ENCODE results near the gene ITGBL1.

Gene ITGBL1

GRCh38 chr13:101714195-101714594, 261.7 kb downstream of the ITGBL1 start:
- no peak for ATAC-seq
- Mint-ChIP-seq H3K9me3 (no peaks in the 10 kb centered on the region), H3K4me3 (no peak overlapping the region), H3K36me3 (ENCODE audit: low read depth) (no peaks in the 10 kb centered on the region), H3K4me1 (no peaks in the 10 kb centered on the region), H3K27ac (no peak overlapping the region), H3K27me3 (peaks cover 11% of the 10 kb centered on the region)
- no peak for DNase-seq

GRCh38 chr13:101717353-101717752, 264.9 kb downstream of the ITGBL1 start:
- H3K4me1 Mint-ChIP-seq = no peaks in the 10 kb centered on the region
- H3K27ac Mint-ChIP-seq = no peak overlapping the region
- H3K36me3 Mint-ChIP-seq (ENCODE audit: low read depth) = no peaks in the 10 kb centered on the region
- no peak overlapping the region for H3K4me3 Mint-ChIP-seq
- H3K9me3 Mint-ChIP-seq = no peaks in the 10 kb centered on the region
- H3K27me3 Mint-ChIP-seq = peaks cover 2% of the 10 kb centered on the region
- ATAC-seq (no peak), DNase-seq (no peak)

GRCh38 chr13:101718496-101718895, 266.0 kb downstream of the ITGBL1 start:
- no peaks in the 10 kb centered on the region for H3K9me3 Mint-ChIP-seq
- DNase-seq (no peak), ATAC-seq (no peak)
- no peak overlapping the region for H3K4me3 Mint-ChIP-seq
- H3K36me3 Mint-ChIP-seq (ENCODE audit: low read depth) = no peaks in the 10 kb centered on the region
- no peaks in the 10 kb centered on the region for H3K4me1 Mint-ChIP-seq
- H3K27ac Mint-ChIP-seq = no peak overlapping the region
- peaks cover 2% of the 10 kb centered on the region for H3K27me3 Mint-ChIP-seq

GRCh38 chr13:101726681-101727080, 274.2 kb downstream of the ITGBL1 start:
- no peaks in the 10 kb centered on the region for H3K36me3 Mint-ChIP-seq (ENCODE audit: low read depth)
- no peak for DNase-seq
- no peaks in the 10 kb centered on the region for H3K9me3 Mint-ChIP-seq
- no peak overlapping the region for H3K4me3 Mint-ChIP-seq
- no peak for ATAC-seq
- H3K27ac Mint-ChIP-seq = no peak overlapping the region
- H3K4me1 Mint-ChIP-seq = no peaks in the 10 kb centered on the region
- no peaks in the 10 kb centered on the region for H3K27me3 Mint-ChIP-seq

- Mint-ChIP-seq H3K36me3 (ENCODE audit: low read depth) (no peaks in the 10 kb centered on the region), H3K4me3 (no peak overlapping the region), H3K4me1 (no peaks in the 10 kb centered on the region), H3K9me3 (no peaks in the 10 kb centered on the region), H3K27me3 (no peaks in the 10 kb centered on the region), H3K27ac (no peak overlapping the region)
- ATAC-seq (no peak), DNase-seq (no peak)
Observed at GRCh38 chr13:101727118-101727517, 274.6 kb downstream of the ITGBL1 start.

GRCh38 chr13:101728021-101728420, 275.5 kb downstream of the ITGBL1 start:
- H3K9me3 Mint-ChIP-seq = no peaks in the 10 kb centered on the region
- DNase-seq = no peak
- ATAC-seq = no peak
- no peaks in the 10 kb centered on the region for H3K27me3 Mint-ChIP-seq
- no peak overlapping the region for H3K4me3 Mint-ChIP-seq
- no peaks in the 10 kb centered on the region for H3K36me3 Mint-ChIP-seq (ENCODE audit: low read depth)
- H3K4me1 Mint-ChIP-seq = no peaks in the 10 kb centered on the region
- no peak overlapping the region for H3K27ac Mint-ChIP-seq

GRCh38 chr13:101728615-101729014, 276.1 kb downstream of the ITGBL1 start:
- H3K36me3 Mint-ChIP-seq (ENCODE audit: low read depth) = no peaks in the 10 kb centered on the region
- no peak overlapping the region for H3K4me3 Mint-ChIP-seq
- H3K27ac Mint-ChIP-seq = no peak overlapping the region
- H3K9me3 Mint-ChIP-seq = no peaks in the 10 kb centered on the region
- DNase-seq = no peak
- H3K4me1 Mint-ChIP-seq = no peaks in the 10 kb centered on the region
- ATAC-seq = no peak
- no peaks in the 10 kb centered on the region for H3K27me3 Mint-ChIP-seq

- Mint-ChIP-seq H3K4me3 (no peak overlapping the region), H3K36me3 (ENCODE audit: low read depth) (no peaks in the 10 kb centered on the region), H3K27me3 (no peaks in the 10 kb centered on the region), H3K27ac (no peak overlapping the region), H3K4me1 (no peaks in the 10 kb centered on the region), H3K9me3 (no peaks in the 10 kb centered on the region)
- DNase-seq = no peak
- ATAC-seq = no peak
Observed at GRCh38 chr13:101730420-101731000, 278.0 kb downstream of the ITGBL1 start.

- no peak for ATAC-seq
- Mint-ChIP-seq H3K36me3 (ENCODE audit: low read depth) (no peaks in the 10 kb centered on the region), H3K27me3 (no peaks in the 10 kb centered on the region)
Observed at GRCh38 chr13:101736566-101736965, 284.1 kb downstream of the ITGBL1 start.

GRCh38 chr13:101738336-101738735, 285.9 kb downstream of the ITGBL1 start:
- DNase-seq (no peak), ATAC-seq (no peak)
- no peak overlapping the region for H3K27ac Mint-ChIP-seq
- no peaks in the 10 kb centered on the region for H3K27me3 Mint-ChIP-seq
- no peak overlapping the region for H3K4me3 Mint-ChIP-seq
- H3K9me3 Mint-ChIP-seq = no peaks in the 10 kb centered on the region
- H3K4me1 Mint-ChIP-seq = no peaks in the 10 kb centered on the region
- H3K36me3 Mint-ChIP-seq (ENCODE audit: low read depth) = no peaks in the 10 kb centered on the region

More at GRCh38 chr13:101736566-101736965, 284.1 kb downstream of the ITGBL1 start:
- DNase-seq = no peak
- no peak overlapping the region for H3K4me3 Mint-ChIP-seq
- H3K4me1 Mint-ChIP-seq = no peaks in the 10 kb centered on the region
- no peak overlapping the region for H3K27ac Mint-ChIP-seq
- H3K9me3 Mint-ChIP-seq = no peaks in the 10 kb centered on the region

- Mint-ChIP-seq H3K27ac (no peak overlapping the region), H3K4me1 (no peaks in the 10 kb centered on the region)
- no peak for DNase-seq
Observed at GRCh38 chr13:101739382-101740178, 287.1 kb downstream of the ITGBL1 start.

GRCh38 chr13:101746513-101746912, 294.0 kb downstream of the ITGBL1 start:
- DNase-seq (no peak), ATAC-seq (no peak)
- Mint-ChIP-seq H3K27ac (no peak overlapping the region), H3K36me3 (ENCODE audit: low read depth) (no peaks in the 10 kb centered on the region), H3K4me3 (no peak overlapping the region), H3K9me3 (no peaks in the 10 kb centered on the region), H3K4me1 (no peaks in the 10 kb centered on the region), H3K27me3 (peaks cover 13% of the 10 kb centered on the region)

More at GRCh38 chr13:101739382-101740178, 287.1 kb downstream of the ITGBL1 start:
- no peaks in the 10 kb centered on the region for H3K36me3 Mint-ChIP-seq (ENCODE audit: low read depth)
- H3K9me3 Mint-ChIP-seq = no peaks in the 10 kb centered on the region
- no peak for ATAC-seq
- H3K4me3 Mint-ChIP-seq = no peak overlapping the region
- no peaks in the 10 kb centered on the region for H3K27me3 Mint-ChIP-seq

GRCh38 chr13:101747039-101747438, 294.6 kb downstream of the ITGBL1 start:
- no peak for DNase-seq
- ATAC-seq = no peak
- peaks cover 13% of the 10 kb centered on the region for H3K27me3 Mint-ChIP-seq
- no peaks in the 10 kb centered on the region for H3K4me1 Mint-ChIP-seq
- H3K9me3 Mint-ChIP-seq = no peaks in the 10 kb centered on the region
- H3K4me3 Mint-ChIP-seq = no peak overlapping the region
- no peaks in the 10 kb centered on the region for H3K36me3 Mint-ChIP-seq (ENCODE audit: low read depth)
- no peak overlapping the region for H3K27ac Mint-ChIP-seq

GRCh38 chr13:101749584-101749983, 297.1 kb downstream of the ITGBL1 start:
- H3K27me3 Mint-ChIP-seq = peaks cover 13% of the 10 kb centered on the region
- ATAC-seq = no peak

GRCh38 chr13:101751488-101751887, 299.0 kb downstream of the ITGBL1 start:
- Mint-ChIP-seq H3K9me3 (no peaks in the 10 kb centered on the region), H3K36me3 (ENCODE audit: low read depth) (no peaks in the 10 kb centered on the region), H3K4me3 (no peak overlapping the region), H3K27me3 (peaks cover 7% of the 10 kb centered on the region), H3K4me1 (no peaks in the 10 kb centered on the region), H3K27ac (no peak overlapping the region)
- no peak for DNase-seq
- ATAC-seq = no peak

More at GRCh38 chr13:101749584-101749983, 297.1 kb downstream of the ITGBL1 start:
- Mint-ChIP-seq H3K4me3 (no peak overlapping the region), H3K9me3 (no peaks in the 10 kb centered on the region), H3K36me3 (ENCODE audit: low read depth) (no peaks in the 10 kb centered on the region), H3K27ac (no peak overlapping the region), H3K4me1 (no peaks in the 10 kb centered on the region)
- DNase-seq = no peak

Data from activated naive CD8-positive, alpha-beta T cell treated with anti-CD3 and anti-CD28 coated beads, Interleukin-2, amount 50 U/mL, for 24 hours (primary cell).